GM23338 (cell line): ENCODE data around the gene SOWAHB. TPM values are rescaled to one million over a fixed set of nuclear protein-coding genes. Genes with fewer than 3 reads are reported as not detected.

Source experiments
- ATAC-seq: fragments of 200-7000 bp; cut with Tn5 transposase; 3 replicates; pipeline ENCODE4 v1.9.1; 2020
- DNase-seq: peaks from one replicate; pipeline ENCODE4 v3.0.0-alpha.2; 2015; ENCODE audit warnings: low spot score
- H2AFZ ChIP-seq: fragments of 200-600 bp; sonication (generic); 2 replicates; pipeline ENCODE4 v1.8.0; 2016; ENCODE audit warnings: antibody characterized with exemption, mild to moderate bottlenecking, moderate library complexity
- H3F3A ChIP-seq: fragments of 200-600 bp; sonication (generic); replicated peaks from 2 replicates; pipeline ENCODE4 v1.8.0; 2017; ENCODE audit warnings: antibody characterized with exemption, mixed run types, low read depth
- H3K27ac ChIP-seq: fragments of 200-600 bp; sonication (generic); 2 replicates; pipeline ENCODE4 v1.6.1; 2016; ENCODE audit warnings: low read depth
- H3K27me3 ChIP-seq: fragments of 200-600 bp; sonication (generic); 2 replicates; pipeline ENCODE4 v1.8.0; 2016; ENCODE audit warnings: mild to moderate bottlenecking, mixed run types, moderate library complexity; ENCODE audit not compliant: insufficient read depth
- H3K36me3 ChIP-seq: fragments of 200-600 bp; sonication (generic); 2 replicates; pipeline ENCODE4 v1.8.0; 2016; ENCODE audit warnings: mild to moderate bottlenecking; ENCODE audit not compliant: insufficient read depth
- H3K4me1 ChIP-seq: fragments of 200-600 bp; sonication (generic); 2 replicates; pipeline ENCODE4 v1.8.0; 2016; ENCODE audit warnings: mild to moderate bottlenecking, moderate library complexity; ENCODE audit not compliant: insufficient read depth
- H3K4me2 ChIP-seq: fragments of 200-600 bp; sonication (generic); 2 replicates; pipeline ENCODE4 v1.7.1; 2017; ENCODE audit warnings: mixed run types
- H3K4me3 ChIP-seq: fragments of 200-600 bp; sonication (generic); 2 replicates; pipeline ENCODE4 v1.6.1; 2016; ENCODE audit warnings: mixed run types
- H3K79me2 ChIP-seq: fragments of 200-600 bp; sonication (generic); replicated peaks from 2 replicates; pipeline ENCODE4 v1.8.0; 2017; ENCODE audit warnings: mild to moderate bottlenecking; ENCODE audit not compliant: insufficient read depth
- H3K9me2 ChIP-seq: fragments of 200-600 bp; sonication (generic); 2 replicates; pipeline ENCODE4 v1.8.0; 2017; ENCODE audit not compliant: insufficient read depth
- H4K20me1 ChIP-seq: fragments of 200-600 bp; sonication (generic); replicated peaks from 2 replicates; pipeline ENCODE4 v1.8.0; 2017; ENCODE audit warnings: mild to moderate bottlenecking; ENCODE audit not compliant: insufficient read depth
- H3K27ac Mint-ChIP-seq: 2 replicates; pipeline ENCODE4 v1.8.0; 2020; ENCODE audit warnings: inconsistent platforms, mild to moderate bottlenecking, moderate library complexity, mixed read lengths
- H3K27me3 Mint-ChIP-seq: 3 replicates; pipeline ENCODE4 v1.8.0; 2022; ENCODE audit warnings: low read depth, mild to moderate bottlenecking, moderate library complexity, mixed read lengths, inconsistent platforms; ENCODE audit not compliant: insufficient read depth, poor library complexity
- H3K36me3 Mint-ChIP-seq: 3 replicates; pipeline ENCODE4 v1.8.0; 2021; ENCODE audit warnings: low read depth, mild to moderate bottlenecking, inconsistent platforms, moderate library complexity, mixed read lengths
- H3K4me1 Mint-ChIP-seq: 3 replicates; pipeline ENCODE4 v1.8.0; 2020; ENCODE audit warnings: mild to moderate bottlenecking, inconsistent platforms, mixed read lengths
- H3K4me3 Mint-ChIP-seq: 3 replicates; pipeline ENCODE4 v1.8.0; 2021; ENCODE audit warnings: moderate library complexity, mild to moderate bottlenecking, inconsistent platforms, mixed read lengths
- H3K9me3 Mint-ChIP-seq: 3 replicates; pipeline ENCODE4 v1.8.0; 2020; ENCODE audit warnings: moderate library complexity, mild to moderate bottlenecking, inconsistent platforms, mixed read lengths
- CREB1 ChIP-seq: fragments of 250-450 bp; sonication (Bioruptor Pico); IDR thresholded peaks from 2 replicates; pipeline ENCODE4 v1.5.0; 2020; ENCODE audit warnings: low read depth, mild to moderate bottlenecking, moderate library complexity
- EZH2 ChIP-seq: fragments of 200-600 bp; sonication (generic); IDR thresholded peaks from one replicate; pipeline ENCODE4 v1.8.0; 2017; ENCODE audit warnings: antibody characterized with exemption, mild to moderate bottlenecking, low read depth; ENCODE audit not compliant: unreplicated experiment
- EZH2phosphoT487 ChIP-seq: fragments of 200-600 bp; sonication (generic); IDR thresholded peaks from one replicate; pipeline ENCODE4 v1.8.1; 2018; ENCODE audit warnings: antibody characterized with exemption; ENCODE audit not compliant: unreplicated experiment
- JUNB ChIP-seq: IDR thresholded peaks from one replicate; pipeline ENCODE4 v1.6.1; 2016; ENCODE audit warnings: antibody characterized with exemption; ENCODE audit not compliant: unreplicated experiment
- NANOG ChIP-seq: IDR thresholded peaks from 2 replicates; pipeline ENCODE4 v1.6.1; 2016; ENCODE audit warnings: antibody characterized with exemption, borderline replicate concordance
- POLR2AphosphoS5 ChIP-seq: IDR thresholded peaks from 2 replicates; pipeline ENCODE4 v1.6.1; 2016; ENCODE audit warnings: antibody characterized with exemption, low read depth
- STAT1 ChIP-seq: IDR thresholded peaks from one replicate; pipeline ENCODE4 v1.6.1; 2016; ENCODE audit warnings: antibody characterized with exemption; ENCODE audit not compliant: unreplicated experiment
- ZNF114 ChIP-seq: fragments of 250-450 bp; sonication (Bioruptor Pico); IDR thresholded peaks from 2 replicates; pipeline ENCODE4 v1.5.0; 2020; ENCODE audit warnings: mild to moderate bottlenecking, moderate library complexity
- ZNF331 ChIP-seq: fragments of 250-450 bp; sonication (Bioruptor Pico); IDR thresholded peaks from 2 replicates; pipeline ENCODE4 v1.5.0; 2020; ENCODE audit warnings: low read depth, mild to moderate bottlenecking, moderate library complexity
- polyA plus RNA-seq: library from polyadenylated mRNA; unstranded; fragments of >200 nt; fragmentation: Nextera tagmentation; extraction: Ambion mirVana; gene quantifications from 2 replicates; pipeline ENCODE4 v1.2.1, GENCODE V29; 2016
- total RNA-seq: library from RNA; depleted of rRNA; stranded (reverse); fragments of >200 nt; shearing (Covaris generic); gene quantifications from 2 replicates; pipeline ENCODE4 v1.2.3, GENCODE V29; 2014
- TF ChIP-seq, protein P1 (sequence below): IDR thresholded peaks from one replicate; pipeline ENCODE4 v1.6.1; 2018; ENCODE audit warnings: antibody characterized with exemption; ENCODE audit not compliant: unreplicated experiment
- TF ChIP-seq, protein P2 (sequence below): fragments of 250-450 bp; sonication (Bioruptor Pico); IDR thresholded peaks from 2 replicates; pipeline ENCODE4 v1.5.0; 2020; ENCODE audit warnings: mild to moderate bottlenecking, moderate library complexity
- TF ChIP-seq, protein P3 (sequence below), 2 experiments: fragments of 200-600 bp in 1 of 2; sonication (generic) in 1 of 2; conservative IDR thresholded peaks; 2 replicates each; pipeline versions ENCODE4 v1.5.1 to v1.6.1; 2016 to 2017; ENCODE audit warnings: antibody characterized with exemption in 2 of 2, low read depth in 2 of 2, mild to moderate bottlenecking in 2 of 2, moderate library complexity in 1 of 2
- TF ChIP-seq, protein P4 (sequence below): IDR thresholded peaks from 2 replicates; pipeline ENCODE4 v1.6.1; 2016; ENCODE audit warnings: antibody characterized with exemption

SOWAHB gene
- total and polyA plus RNA-seq, 2 experiments from 2014 or later, result 0.08 to 2.8 TPM

DNA sequence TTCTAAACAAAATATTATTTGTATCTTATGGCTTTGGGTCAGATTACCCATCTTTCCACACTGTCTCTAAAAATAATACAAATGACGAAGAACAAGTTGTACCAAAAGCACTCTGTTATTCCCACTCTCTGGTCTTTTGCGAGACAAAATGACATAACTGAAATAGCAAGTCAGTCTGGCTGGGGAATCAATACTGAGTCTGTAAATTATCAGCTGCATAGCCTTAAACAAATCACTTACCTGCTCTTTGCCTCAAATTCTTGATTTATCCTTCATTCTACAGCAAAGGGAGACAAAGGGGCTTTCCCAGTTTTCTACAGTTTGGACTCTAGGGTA is 40.9 kb downstream of the SOWAHB start:
- no peak overlapping the region for H2AFZ ChIP-seq
- no peak overlapping the region for H3K27ac ChIP-seq
- H4K20me1 ChIP-seq, result no peaks in the 10 kb centered on the region
- no peaks in the 10 kb centered on the region for H3K4me1 Mint-ChIP-seq
- H3K4me1 ChIP-seq, result no peaks in the 10 kb centered on the region
- no peaks in the 10 kb centered on the region for H3K36me3 ChIP-seq
- no peaks in the 10 kb centered on the region for H3K27me3 ChIP-seq
- H3F3A ChIP-seq, result no peaks in the 10 kb centered on the region
- DNase-seq (no peak), ATAC-seq (no peak)
- H3K4me3 ChIP-seq, result no peak overlapping the region
- H3K79me2 ChIP-seq, result no peaks in the 10 kb centered on the region
- H3K27me3 Mint-ChIP-seq, result no peaks in the 10 kb centered on the region
- no peaks in the 10 kb centered on the region for H3K9me3 Mint-ChIP-seq
- no peak overlapping the region for H3K27ac Mint-ChIP-seq
- TF ChIP-seq ZNF114 (CRISPR knock-in tag), result no peak
- no peak for TF ChIP-seq JUNB
- no peak for TF ChIP-seq NANOG
- TF ChIP-seq, protein P1, sequence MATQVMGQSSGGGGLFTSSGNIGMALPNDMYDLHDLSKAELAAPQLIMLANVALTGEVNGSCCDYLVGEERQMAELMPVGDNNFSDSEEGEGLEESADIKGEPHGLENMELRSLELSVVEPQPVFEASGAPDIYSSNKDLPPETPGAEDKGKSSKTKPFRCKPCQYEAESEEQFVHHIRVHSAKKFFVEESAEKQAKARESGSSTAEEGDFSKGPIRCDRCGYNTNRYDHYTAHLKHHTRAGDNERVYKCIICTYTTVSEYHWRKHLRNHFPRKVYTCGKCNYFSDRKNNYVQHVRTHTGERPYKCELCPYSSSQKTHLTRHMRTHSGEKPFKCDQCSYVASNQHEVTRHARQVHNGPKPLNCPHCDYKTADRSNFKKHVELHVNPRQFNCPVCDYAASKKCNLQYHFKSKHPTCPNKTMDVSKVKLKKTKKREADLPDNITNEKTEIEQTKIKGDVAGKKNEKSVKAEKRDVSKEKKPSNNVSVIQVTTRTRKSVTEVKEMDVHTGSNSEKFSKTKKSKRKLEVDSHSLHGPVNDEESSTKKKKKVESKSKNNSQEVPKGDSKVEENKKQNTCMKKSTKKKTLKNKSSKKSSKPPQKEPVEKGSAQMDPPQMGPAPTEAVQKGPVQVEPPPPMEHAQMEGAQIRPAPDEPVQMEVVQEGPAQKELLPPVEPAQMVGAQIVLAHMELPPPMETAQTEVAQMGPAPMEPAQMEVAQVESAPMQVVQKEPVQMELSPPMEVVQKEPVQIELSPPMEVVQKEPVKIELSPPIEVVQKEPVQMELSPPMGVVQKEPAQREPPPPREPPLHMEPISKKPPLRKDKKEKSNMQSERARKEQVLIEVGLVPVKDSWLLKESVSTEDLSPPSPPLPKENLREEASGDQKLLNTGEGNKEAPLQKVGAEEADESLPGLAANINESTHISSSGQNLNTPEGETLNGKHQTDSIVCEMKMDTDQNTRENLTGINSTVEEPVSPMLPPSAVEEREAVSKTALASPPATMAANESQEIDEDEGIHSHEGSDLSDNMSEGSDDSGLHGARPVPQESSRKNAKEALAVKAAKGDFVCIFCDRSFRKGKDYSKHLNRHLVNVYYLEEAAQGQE, result no peak
- TF ChIP-seq EZH2, result no peak
- TF ChIP-seq, protein P2, sequence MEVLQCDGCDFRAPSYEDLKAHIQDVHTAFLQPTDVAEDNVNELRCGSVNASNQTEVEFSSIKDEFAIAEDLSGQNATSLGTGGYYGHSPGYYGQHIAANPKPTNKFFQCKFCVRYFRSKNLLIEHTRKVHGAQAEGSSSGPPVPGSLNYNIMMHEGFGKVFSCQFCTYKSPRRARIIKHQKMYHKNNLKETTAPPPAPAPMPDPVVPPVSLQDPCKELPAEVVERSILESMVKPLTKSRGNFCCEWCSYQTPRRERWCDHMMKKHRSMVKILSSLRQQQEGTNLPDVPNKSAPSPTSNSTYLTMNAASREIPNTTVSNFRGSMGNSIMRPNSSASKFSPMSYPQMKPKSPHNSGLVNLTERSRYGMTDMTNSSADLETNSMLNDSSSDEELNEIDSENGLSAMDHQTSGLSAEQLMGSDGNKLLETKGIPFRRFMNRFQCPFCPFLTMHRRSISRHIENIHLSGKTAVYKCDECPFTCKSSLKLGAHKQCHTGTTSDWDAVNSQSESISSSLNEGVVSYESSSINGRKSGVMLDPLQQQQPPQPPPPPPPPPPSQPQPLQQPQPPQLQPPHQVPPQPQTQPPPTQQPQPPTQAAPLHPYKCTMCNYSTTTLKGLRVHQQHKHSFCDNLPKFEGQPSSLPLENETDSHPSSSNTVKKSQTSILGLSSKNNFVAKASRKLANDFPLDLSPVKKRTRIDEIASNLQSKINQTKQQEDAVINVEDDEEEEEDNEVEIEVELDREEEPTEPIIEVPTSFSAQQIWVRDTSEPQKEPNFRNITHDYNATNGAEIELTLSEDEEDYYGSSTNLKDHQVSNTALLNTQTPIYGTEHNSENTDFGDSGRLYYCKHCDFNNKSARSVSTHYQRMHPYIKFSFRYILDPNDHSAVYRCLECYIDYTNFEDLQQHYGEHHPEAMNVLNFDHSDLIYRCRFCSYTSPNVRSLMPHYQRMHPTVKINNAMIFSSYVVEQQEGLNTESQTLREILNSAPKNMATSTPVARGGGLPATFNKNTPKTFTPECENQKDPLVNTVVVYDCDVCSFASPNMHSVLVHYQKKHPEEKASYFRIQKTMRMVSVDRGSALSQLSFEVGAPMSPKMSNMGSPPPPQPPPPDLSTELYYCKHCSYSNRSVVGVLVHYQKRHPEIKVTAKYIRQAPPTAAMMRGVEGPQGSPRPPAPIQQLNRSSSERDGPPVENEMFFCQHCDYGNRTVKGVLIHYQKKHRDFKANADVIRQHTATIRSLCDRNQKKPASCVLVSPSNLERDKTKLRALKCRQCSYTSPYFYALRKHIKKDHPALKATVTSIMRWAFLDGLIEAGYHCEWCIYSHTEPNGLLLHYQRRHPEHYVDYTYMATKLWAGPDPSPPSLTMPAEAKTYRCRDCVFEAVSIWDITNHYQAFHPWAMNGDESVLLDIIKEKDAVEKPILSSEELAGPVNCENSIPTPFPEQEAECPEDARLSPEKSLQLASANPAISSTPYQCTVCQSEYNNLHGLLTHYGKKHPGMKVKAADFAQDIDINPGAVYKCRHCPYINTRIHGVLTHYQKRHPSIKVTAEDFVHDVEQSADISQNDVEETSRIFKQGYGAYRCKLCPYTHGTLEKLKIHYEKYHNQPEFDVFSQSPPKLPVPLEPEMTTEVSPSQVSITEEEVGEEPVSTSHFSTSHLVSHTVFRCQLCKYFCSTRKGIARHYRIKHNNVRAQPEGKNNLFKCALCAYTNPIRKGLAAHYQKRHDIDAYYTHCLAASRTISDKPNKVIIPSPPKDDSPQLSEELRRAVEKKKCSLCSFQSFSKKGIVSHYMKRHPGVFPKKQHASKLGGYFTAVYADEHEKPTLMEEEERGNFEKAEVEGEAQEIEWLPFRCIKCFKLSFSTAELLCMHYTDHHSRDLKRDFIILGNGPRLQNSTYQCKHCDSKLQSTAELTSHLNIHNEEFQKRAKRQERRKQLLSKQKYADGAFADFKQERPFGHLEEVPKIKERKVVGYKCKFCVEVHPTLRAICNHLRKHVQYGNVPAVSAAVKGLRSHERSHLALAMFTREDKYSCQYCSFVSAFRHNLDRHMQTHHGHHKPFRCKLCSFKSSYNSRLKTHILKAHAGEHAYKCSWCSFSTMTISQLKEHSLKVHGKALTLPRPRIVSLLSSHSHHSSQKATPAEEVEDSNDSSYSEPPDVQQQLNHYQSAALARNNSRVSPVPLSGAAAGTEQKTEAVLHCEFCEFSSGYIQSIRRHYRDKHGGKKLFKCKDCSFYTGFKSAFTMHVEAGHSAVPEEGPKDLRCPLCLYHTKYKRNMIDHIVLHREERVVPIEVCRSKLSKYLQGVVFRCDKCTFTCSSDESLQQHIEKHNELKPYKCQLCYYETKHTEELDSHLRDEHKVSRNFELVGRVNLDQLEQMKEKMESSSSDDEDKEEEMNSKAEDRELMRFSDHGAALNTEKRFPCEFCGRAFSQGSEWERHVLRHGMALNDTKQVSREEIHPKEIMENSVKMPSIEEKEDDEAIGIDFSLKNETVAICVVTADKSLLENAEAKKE (CRISPR knock-in tag), result no peak
- TF ChIP-seq CREB1 (CRISPR knock-in tag), result no peak
- TF ChIP-seq, protein P3, sequence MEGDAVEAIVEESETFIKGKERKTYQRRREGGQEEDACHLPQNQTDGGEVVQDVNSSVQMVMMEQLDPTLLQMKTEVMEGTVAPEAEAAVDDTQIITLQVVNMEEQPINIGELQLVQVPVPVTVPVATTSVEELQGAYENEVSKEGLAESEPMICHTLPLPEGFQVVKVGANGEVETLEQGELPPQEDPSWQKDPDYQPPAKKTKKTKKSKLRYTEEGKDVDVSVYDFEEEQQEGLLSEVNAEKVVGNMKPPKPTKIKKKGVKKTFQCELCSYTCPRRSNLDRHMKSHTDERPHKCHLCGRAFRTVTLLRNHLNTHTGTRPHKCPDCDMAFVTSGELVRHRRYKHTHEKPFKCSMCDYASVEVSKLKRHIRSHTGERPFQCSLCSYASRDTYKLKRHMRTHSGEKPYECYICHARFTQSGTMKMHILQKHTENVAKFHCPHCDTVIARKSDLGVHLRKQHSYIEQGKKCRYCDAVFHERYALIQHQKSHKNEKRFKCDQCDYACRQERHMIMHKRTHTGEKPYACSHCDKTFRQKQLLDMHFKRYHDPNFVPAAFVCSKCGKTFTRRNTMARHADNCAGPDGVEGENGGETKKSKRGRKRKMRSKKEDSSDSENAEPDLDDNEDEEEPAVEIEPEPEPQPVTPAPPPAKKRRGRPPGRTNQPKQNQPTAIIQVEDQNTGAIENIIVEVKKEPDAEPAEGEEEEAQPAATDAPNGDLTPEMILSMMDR (conservative IDR thresholded peaks at IDR 0.05; ENCODE audit: low read depth in 2 of 2), result no peak
- TF ChIP-seq ZNF331 (CRISPR knock-in tag), result no peak
- TF ChIP-seq EZH2phosphoT487, result no peak
- TF ChIP-seq, protein P4, sequence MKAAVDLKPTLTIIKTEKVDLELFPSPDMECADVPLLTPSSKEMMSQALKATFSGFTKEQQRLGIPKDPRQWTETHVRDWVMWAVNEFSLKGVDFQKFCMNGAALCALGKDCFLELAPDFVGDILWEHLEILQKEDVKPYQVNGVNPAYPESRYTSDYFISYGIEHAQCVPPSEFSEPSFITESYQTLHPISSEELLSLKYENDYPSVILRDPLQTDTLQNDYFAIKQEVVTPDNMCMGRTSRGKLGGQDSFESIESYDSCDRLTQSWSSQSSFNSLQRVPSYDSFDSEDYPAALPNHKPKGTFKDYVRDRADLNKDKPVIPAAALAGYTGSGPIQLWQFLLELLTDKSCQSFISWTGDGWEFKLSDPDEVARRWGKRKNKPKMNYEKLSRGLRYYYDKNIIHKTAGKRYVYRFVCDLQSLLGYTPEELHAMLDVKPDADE, result no peak
- no peak for TF ChIP-seq POLR2AphosphoS5
- no peak for TF ChIP-seq STAT1
- H3K9me2 ChIP-seq, result no peaks in the 10 kb centered on the region
- no peak overlapping the region for H3K4me2 ChIP-seq
- H3K4me3 Mint-ChIP-seq, result no peak overlapping the region
- H3K36me3 Mint-ChIP-seq, result no peaks in the 10 kb centered on the region
